Measurements from ENCODE around the gene SGTB.

SGTB gene

GRCh38 chr5:65663804-65664521 lies 57.9 kb downstream of the SGTB start:
- no peak overlapping the region for H3K4ac ChIP-seq (ENCODE audit: low read length)
- H3K27ac ChIP-seq (replicated peaks; ENCODE audit: low read length): no peak overlapping the region
- no peak overlapping the region for H3K23ac ChIP-seq (ENCODE audit: low read depth, low read length, poor library complexity)
- H2BK5ac ChIP-seq (ENCODE audit: low read length): no peak overlapping the region
- no peak overlapping the region for H2BK15ac ChIP-seq (ENCODE audit: low read length)
- H3K14ac ChIP-seq (ENCODE audit: low read length): no peak overlapping the region
- H3K9me3 ChIP-seq (replicated peaks in 1 of 2; ENCODE audit: control insufficient read depth in 2 of 2, insufficient read depth in 1 of 2, low read depth in 1 of 2, low read length in 2 of 2): no peaks in the 10 kb centered on the region
- H2BK12ac ChIP-seq (ENCODE audit: low read length): no peak overlapping the region
- no peak overlapping the region for H4K91ac ChIP-seq (ENCODE audit: low read depth, low read length, poor library complexity)
- no peak overlapping the region for H2BK120ac ChIP-seq (ENCODE audit: low read depth, low read length)
- H3K4me1 ChIP-seq (ENCODE audit: control insufficient read depth in 2 of 2, insufficient read depth in 1 of 2, low read depth in 1 of 2, low read length in 2 of 2): peaks cover 0 to 2% of the 10 kb centered on the region in 2 donors
- no peak overlapping the region for H4K8ac ChIP-seq (ENCODE audit: low read depth, low read length)
- no peak overlapping the region for H3K18ac ChIP-seq (ENCODE audit: low read length)
- no peak overlapping the region for H3K4me3 ChIP-seq (ENCODE audit: low read length in 2 of 2)
- no CpG with 5 or more reads among the region's 1 CpG for WGBS, 2 donors (ENCODE audit: extremely low coverage in 2 of 2, insufficient read length in 2 of 2, insufficient replicate concordance in 1 of 2)
- H3K4me2 ChIP-seq (ENCODE audit: insufficient read depth, low read length, poor library complexity, severe bottlenecking): no peak overlapping the region
- H3K36me3 ChIP-seq (replicated peaks in 1 of 2; ENCODE audit: control insufficient read depth in 2 of 2, insufficient read depth in 2 of 2, low read length in 2 of 2): peaks cover 0 to 80% of the 10 kb centered on the region in 2 donors
- H3K27me3 ChIP-seq (ENCODE audit: control insufficient read depth in 3 of 3, insufficient read depth in 3 of 3, low read depth in 1 of 3, low read length in 3 of 3): no peaks in the 10 kb centered on the region
- no peaks in the 10 kb centered on the region for H3K79me1 ChIP-seq (ENCODE audit: low read depth, low read length)
- peak; percentile 23 for DNase-seq (ENCODE audit: low spot score)
- H3K9ac ChIP-seq (ENCODE audit: low read depth, low read length, poor library complexity): no peak overlapping the region
- no peak overlapping the region for H2AK5ac ChIP-seq (ENCODE audit: low read depth, low read length)
- H2AFZ ChIP-seq (ENCODE audit: low read length): no peak overlapping the region

GRCh38 chr5:65654713-65655112 lies 67.2 kb downstream of the SGTB start:
- no peak overlapping the region for H3K4ac ChIP-seq (ENCODE audit: low read length)
- H4K8ac ChIP-seq (ENCODE audit: low read depth, low read length): no peak overlapping the region
- no peak overlapping the region for H3K4me3 ChIP-seq (ENCODE audit: low read length in 2 of 2)
- H4K91ac ChIP-seq (ENCODE audit: low read depth, low read length, poor library complexity): no peak overlapping the region
- H3K27me3 ChIP-seq (ENCODE audit: control insufficient read depth in 3 of 3, insufficient read depth in 3 of 3, low read depth in 1 of 3, low read length in 3 of 3): no peaks in the 10 kb centered on the region
- H3K14ac ChIP-seq (ENCODE audit: low read length): no peak overlapping the region
- no peak overlapping the region for H3K27ac ChIP-seq (replicated peaks; ENCODE audit: low read length)
- no peak overlapping the region for H2BK12ac ChIP-seq (ENCODE audit: low read length)
- no peak overlapping the region for H3K23ac ChIP-seq (ENCODE audit: low read depth, low read length, poor library complexity)
- no peak overlapping the region for H2AK5ac ChIP-seq (ENCODE audit: low read depth, low read length)
- H2AFZ ChIP-seq (ENCODE audit: low read length): no peak overlapping the region
- H3K4me1 ChIP-seq (ENCODE audit: control insufficient read depth in 2 of 2, insufficient read depth in 1 of 2, low read depth in 1 of 2, low read length in 2 of 2): no peaks in the 10 kb centered on the region
- H3K36me3 ChIP-seq (replicated peaks in 1 of 2; ENCODE audit: control insufficient read depth in 2 of 2, insufficient read depth in 2 of 2, low read length in 2 of 2): peaks cover 0 to 51% of the 10 kb centered on the region in 2 donors
- H3K9me3 ChIP-seq (replicated peaks in 1 of 2; ENCODE audit: control insufficient read depth in 2 of 2, insufficient read depth in 1 of 2, low read depth in 1 of 2, low read length in 2 of 2): no peaks in the 10 kb centered on the region
- no peak overlapping the region for H3K9ac ChIP-seq (ENCODE audit: low read depth, low read length, poor library complexity)
- H2BK15ac ChIP-seq (ENCODE audit: low read length): no peak overlapping the region
- no peak for DNase-seq (ENCODE audit: low spot score)
- no peak overlapping the region for H3K4me2 ChIP-seq (ENCODE audit: insufficient read depth, low read length, poor library complexity, severe bottlenecking)
- H3K18ac ChIP-seq (ENCODE audit: low read length): no peak overlapping the region
- no CpG with 5 or more reads among the region's 2 CpGs for WGBS, 2 donors (ENCODE audit: extremely low coverage in 2 of 2, insufficient read length in 2 of 2, insufficient replicate concordance in 1 of 2)
- no peaks in the 10 kb centered on the region for H3K79me1 ChIP-seq (ENCODE audit: low read depth, low read length)
- H2BK5ac ChIP-seq (ENCODE audit: low read length): no peak overlapping the region
- no peak overlapping the region for H2BK120ac ChIP-seq (ENCODE audit: low read depth, low read length)

- no peak overlapping the region for H3K4ac ChIP-seq (ENCODE audit: low read length)
- WGBS, 2 donors (ENCODE audit: extremely low coverage in 2 of 2, insufficient read length in 2 of 2, insufficient replicate concordance in 1 of 2): no CpG with 5 or more reads among the region's 5 CpGs
- H3K9me3 ChIP-seq (replicated peaks in 1 of 2; ENCODE audit: control insufficient read depth in 2 of 2, insufficient read depth in 1 of 2, low read depth in 1 of 2, low read length in 2 of 2): no peaks in the 10 kb centered on the region
- no peak overlapping the region for H4K91ac ChIP-seq (ENCODE audit: low read depth, low read length, poor library complexity)
- H3K36me3 ChIP-seq (replicated peaks in 1 of 2; ENCODE audit: control insufficient read depth in 2 of 2, insufficient read depth in 2 of 2, low read length in 2 of 2): peaks cover 0 to 42% of the 10 kb centered on the region in 2 donors
- H3K4me3 ChIP-seq (ENCODE audit: low read length in 2 of 2): no peak overlapping the region
- no peak for DNase-seq (ENCODE audit: low spot score)
- H2BK15ac ChIP-seq (ENCODE audit: low read length): no peak overlapping the region
- no peak overlapping the region for H3K14ac ChIP-seq (ENCODE audit: low read length)
- no peak overlapping the region for H2AFZ ChIP-seq (ENCODE audit: low read length)
- no peak overlapping the region for H4K8ac ChIP-seq (ENCODE audit: low read depth, low read length)
- H3K79me1 ChIP-seq (ENCODE audit: low read depth, low read length): no peaks in the 10 kb centered on the region
- H3K27ac ChIP-seq (replicated peaks; ENCODE audit: low read length): no peak overlapping the region
- no peak overlapping the region for H3K9ac ChIP-seq (ENCODE audit: low read depth, low read length, poor library complexity)
- no peak overlapping the region for H2BK12ac ChIP-seq (ENCODE audit: low read length)
- H3K27me3 ChIP-seq (ENCODE audit: control insufficient read depth in 3 of 3, insufficient read depth in 3 of 3, low read depth in 1 of 3, low read length in 3 of 3): no peaks in the 10 kb centered on the region
- no peak overlapping the region for H2BK120ac ChIP-seq (ENCODE audit: low read depth, low read length)
- peaks cover 0 to 1% of the 10 kb centered on the region in 2 donors for H3K4me1 ChIP-seq (ENCODE audit: control insufficient read depth in 2 of 2, insufficient read depth in 1 of 2, low read depth in 1 of 2, low read length in 2 of 2)
- no peak overlapping the region for H3K18ac ChIP-seq (ENCODE audit: low read length)
- H2AK5ac ChIP-seq (ENCODE audit: low read depth, low read length): no peak overlapping the region
- H3K23ac ChIP-seq (ENCODE audit: low read depth, low read length, poor library complexity): no peak overlapping the region
- H2BK5ac ChIP-seq (ENCODE audit: low read length): no peak overlapping the region
- no peak overlapping the region for H3K4me2 ChIP-seq (ENCODE audit: insufficient read depth, low read length, poor library complexity, severe bottlenecking)
Observed at GRCh38 chr5:65651144-65651543, 70.8 kb downstream of the SGTB start.

- Histone ChIP-seq H2BK120ac (ENCODE audit: low read depth, low read length) (no peak overlapping the region), H4K91ac (ENCODE audit: low read depth, low read length, poor library complexity) (no peak overlapping the region), H3K9me3 (replicated peaks in 1 of 2; ENCODE audit: control insufficient read depth in 2 of 2, insufficient read depth in 1 of 2, low read depth in 1 of 2, low read length in 2 of 2) (no peaks in the 10 kb centered on the region), H3K23ac (ENCODE audit: low read depth, low read length, poor library complexity) (no peak overlapping the region), H2BK12ac (ENCODE audit: low read length) (no peak overlapping the region), H3K14ac (ENCODE audit: low read length) (no peak overlapping the region), H3K27me3 (ENCODE audit: control insufficient read depth in 3 of 3, insufficient read depth in 3 of 3, low read depth in 1 of 3, low read length in 3 of 3) (no peaks in the 10 kb centered on the region), H3K9ac (ENCODE audit: low read depth, low read length, poor library complexity) (no peak overlapping the region), H2BK5ac (ENCODE audit: low read length) (no peak overlapping the region), H3K4ac (ENCODE audit: low read length) (no peak overlapping the region), H3K79me1 (ENCODE audit: low read depth, low read length) (no peaks in the 10 kb centered on the region), H3K36me3 (replicated peaks in 1 of 2; ENCODE audit: control insufficient read depth in 2 of 2, insufficient read depth in 2 of 2, low read length in 2 of 2) (peaks cover 0 to 26% of the 10 kb centered on the region in 2 donors), H4K8ac (ENCODE audit: low read depth, low read length) (no peak overlapping the region), H3K27ac (replicated peaks; ENCODE audit: low read length) (no peak overlapping the region), H3K4me1 (ENCODE audit: control insufficient read depth in 2 of 2, insufficient read depth in 1 of 2, low read depth in 1 of 2, low read length in 2 of 2) (peaks cover 0 to 1% of the 10 kb centered on the region in 2 donors), H2AK5ac (ENCODE audit: low read depth, low read length) (no peak overlapping the region), H3K4me2 (ENCODE audit: insufficient read depth, low read length, poor library complexity, severe bottlenecking) (no peak overlapping the region), H3K4me3 (ENCODE audit: low read length in 2 of 2) (no peak overlapping the region), H2AFZ (ENCODE audit: low read length) (no peak overlapping the region), H2BK15ac (ENCODE audit: low read length) (no peak overlapping the region), H3K18ac (ENCODE audit: low read length) (no peak overlapping the region)
- no peak for DNase-seq (ENCODE audit: low spot score)
Observed at GRCh38 chr5:65647941-65648340, 74.0 kb downstream of the SGTB start.

All from neuronal stem cell (in vitro differentiated cells).